Measurements from ENCODE around the gene ERMARD. TPM values are rescaled to one million over a fixed set of nuclear protein-coding genes. Genes with fewer than 3 reads are reported as not detected.
A peak's percentile ranks its signal among the peaks of the same experiment; 100 is the strongest.

The ERMARD gene
- total and polyA plus RNA-seq, 8 donors = 9.1 to 62.4 (median 14.4) TPM

GRCh38 chr6:169824848-169825557, 73.6 kb downstream of the ERMARD start:
- WGBS, 2 donors = 82 to 88% methylated on average over 15 of the region's 15 CpGs
- FAIRE-seq (no peak), ATAC-seq (no peak), DNase-seq (peak in 1 of 6 donors; percentile 5)
- Histone ChIP-seq H3K36me3 (no peaks in the 10 kb centered on the region), H3K9me3 (no peaks in the 10 kb centered on the region), H3K27me3 (no peaks in the 10 kb centered on the region), H3K4me1 (no peaks in the 10 kb centered on the region), H3K4me3 (no peak overlapping the region), H3K27ac (no peak overlapping the region)
- no peak for TF ChIP-seq CTCF (IDR thresholded peaks at IDR 0.05)
- intact Hi-C loops (cut with DNase I) = loop anchor here in 1 of 3 donors (5.0 kb wide), 1 partner anchor 702 kb away; no protein-coding TSS in a partner anchor

DNA sequence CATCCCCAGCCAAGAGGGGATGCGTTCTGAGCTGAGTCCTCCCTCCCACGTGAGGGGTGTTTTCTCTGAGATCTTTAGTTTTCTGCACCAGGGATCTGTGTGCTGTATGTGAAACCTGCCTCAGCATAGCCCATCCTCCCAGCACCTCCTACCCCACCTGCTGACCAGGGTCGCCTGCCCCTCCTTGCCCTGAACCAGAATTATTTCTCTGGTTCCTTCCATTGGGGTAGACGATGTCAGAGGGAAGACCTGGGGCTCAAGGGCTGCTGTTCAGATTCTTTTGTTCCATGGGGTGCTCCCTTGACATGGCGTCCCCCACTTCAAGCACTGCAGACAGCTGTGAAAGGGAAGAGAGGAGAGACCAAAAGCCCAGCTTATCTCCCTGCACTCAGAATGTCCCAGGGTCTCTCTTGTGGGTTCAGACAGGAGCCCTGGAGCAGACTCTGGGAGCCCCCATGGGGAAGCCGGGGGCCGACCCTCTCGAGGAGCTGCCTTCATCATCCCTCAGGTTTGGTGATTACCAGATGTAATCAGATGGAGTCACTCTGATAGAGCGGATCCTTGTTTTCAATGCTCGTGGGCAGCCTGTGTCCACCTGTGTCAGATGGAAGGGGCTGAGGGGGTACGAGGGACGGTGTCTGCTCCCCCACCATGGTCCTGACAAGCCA, 74.3 kb downstream of the ERMARD start:
- DNase-seq (no peak), ATAC-seq (no peak), FAIRE-seq (no peak)
- H3K4me3 ChIP-seq = no peak overlapping the region
- no peaks in the 10 kb centered on the region for H3K4me1 ChIP-seq
- no peaks in the 10 kb centered on the region for H3K9me3 ChIP-seq
- intact Hi-C loops (cut with DNase I) = loop anchor here in 1 of 3 donors (5.0 kb wide), 1 partner anchor 702 kb away; no protein-coding TSS in a partner anchor
- no peak overlapping the region for H3K27ac ChIP-seq
- 76 to 90% methylated on average over 12 of the region's 12 CpGs for WGBS, 2 donors
- H3K36me3 ChIP-seq = no peaks in the 10 kb centered on the region
- no peak for TF ChIP-seq CTCF (IDR thresholded peaks at IDR 0.05)
- H3K27me3 ChIP-seq = no peaks in the 10 kb centered on the region

DNA sequence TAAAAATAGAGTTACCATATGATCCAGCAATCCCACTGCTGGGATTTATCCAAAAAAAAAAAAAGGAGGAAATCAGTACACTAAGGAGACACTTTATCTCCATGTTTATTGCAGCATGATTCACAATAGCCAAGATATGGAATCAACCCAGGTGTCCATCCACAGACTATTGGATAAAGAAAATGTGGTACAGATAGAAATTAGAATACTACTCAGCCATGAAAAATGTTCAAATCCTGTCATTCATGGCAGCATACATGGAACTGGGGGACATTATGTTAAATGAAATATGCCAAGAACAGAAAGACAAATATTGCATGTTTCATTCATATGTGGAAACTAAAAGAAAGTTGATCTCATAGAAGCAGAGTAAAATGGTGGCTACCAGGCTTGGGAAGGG, 75.3 kb downstream of the ERMARD start:
- Histone ChIP-seq H3K4me1 (no peaks in the 10 kb centered on the region), H3K36me3 (no peaks in the 10 kb centered on the region), H3K27me3 (no peaks in the 10 kb centered on the region), H3K9me3 (no peaks in the 10 kb centered on the region), H3K4me3 (no peak overlapping the region), H3K27ac (no peak overlapping the region)
- no peak for TF ChIP-seq CTCF (IDR thresholded peaks at IDR 0.05)
- no peak for FAIRE-seq
- DNase-seq = no peak
- ATAC-seq = no peak
- intact Hi-C loops (cut with DNase I) = loop anchor here in 1 of 3 donors (5.0 kb wide), 1 partner anchor 701 kb away; no protein-coding TSS in a partner anchor

- FAIRE-seq (no peak), DNase-seq (no peak), ATAC-seq (no peak)
- intact Hi-C loops (cut with DNase I) = loop anchor here in 1 of 3 donors (5.0 kb wide), 1 partner anchor 700 kb away; no protein-coding TSS in a partner anchor
- Histone ChIP-seq H3K9me3 (no peaks in the 10 kb centered on the region), H3K4me1 (peaks cover 0 to 6% (median 0%) of the 10 kb centered on the region in 3 donors), H3K27me3 (no peaks in the 10 kb centered on the region), H3K4me3 (no peak overlapping the region), H3K36me3 (no peaks in the 10 kb centered on the region), H3K27ac (no peak overlapping the region)
- WGBS, 2 donors = 73 to 77% methylated on average over 12 of the region's 12 CpGs
- TF ChIP-seq CTCF (IDR thresholded peaks at IDR 0.05) = no peak
These were observed 75.9 kb downstream of the ERMARD start for GRCh38 chr6:169827290-169827717.
